Testis (tissue), 3 donors: Measurements from ENCODE around the gene KRTAP10-1. TPM values are rescaled to one million over a fixed set of nuclear protein-coding genes. Genes with fewer than 3 reads are reported as not detected.

Experiments
- DNase-seq: peaks from one replicate; pipeline ENCODE4 v3.0.0-alpha.2; 2019
- H3K27ac ChIP-seq, 2 donors: fragments of 200-600 bp; sonication (generic); one replicate each; pipeline ENCODE4 v1.5.1; 2019
- H3K27me3 ChIP-seq: fragments of 200-600 bp; sonication (generic); one replicate; pipeline ENCODE4 v1.5.1; 2019
- H3K36me3 ChIP-seq: fragments of 200-600 bp; sonication (generic); one replicate; pipeline ENCODE4 v1.5.1; 2017; ENCODE audit warnings: low read depth; ENCODE audit errors: missing control alignments
- H3K4me1 ChIP-seq: fragments of 200-600 bp; sonication (generic); one replicate; pipeline ENCODE4 v1.5.1; 2019
- H3K4me3 ChIP-seq, 2 donors: fragments of 200-600 bp; sonication (generic); one replicate each; pipeline ENCODE4 v1.5.1; 2017 to 2019
- H3K9me3 ChIP-seq: fragments of 200-600 bp; sonication (generic); one replicate; pipeline ENCODE4 v1.5.1; 2017
- CTCF ChIP-seq, 3 experiments: fragments of 450-650 bp in 2 of 3; fragments of 200-600 bp in 1 of 3; sonication (generic) in 1 of 3; IDR thresholded peaks; one replicate each; pipeline ENCODE4 v1.5.1; 2016 to 2019; ENCODE audit warnings: antibody characterized with exemption in 3 of 3, mild to moderate bottlenecking in 2 of 3, moderate library complexity in 1 of 3
- POLR2A ChIP-seq: fragments of 450-650 bp; IDR thresholded peaks from one replicate; pipeline ENCODE4 v1.6.1; 2017; ENCODE audit warnings: antibody characterized with exemption, mild to moderate bottlenecking, moderate library complexity
- WGBS, 2 donors: methylation state at CpG; one replicate each; pipeline ENCODE4 v1.1.5; 2018; 5-methylcytosine and 5-hydroxymethylcytosine counted together
- intact Hi-C: fragments of 100-400 bp; cut with DNase I; formaldehyde crosslinking; loops from one replicate; pipeline ENCODE4 v1.15.1; 2023; ENCODE audit warnings: low total_unique reads
- polyA plus RNA-seq: library from polyadenylated mRNA; stranded (reverse); fragments of 350-450 nt; fragmentation: Illumina TruSeq; extraction: RNeasy Lipid Tissue Mini Kit (QIAGEN cat#74804); gene quantifications from one replicate; pipeline ENCODE4 v1.2.3, GENCODE V29; 2014; ENCODE audit warnings: low read depth, low replicate concordance; ENCODE audit not compliant: insufficient read depth
- total RNA-seq, 2 donors: library from RNA; depleted of rRNA; stranded (reverse); fragments of >200 nt; gene quantifications; one replicate each; pipeline ENCODE4 v1.2.3, GENCODE V29; 2016

The KRTAP10-1 gene
- total and polyA plus RNA-seq, 3 donors from 2014 or later, result not detected

GRCh38 chr21:44508426-44508710, 31.6 kb downstream of the KRTAP10-1 start:
- Histone ChIP-seq H3K4me1 (no peaks in the 10 kb centered on the region), H3K4me3 (no peak overlapping the region), H3K27ac (no peak overlapping the region), H3K9me3 (no peaks in the 10 kb centered on the region), H3K27me3 (no peaks in the 10 kb centered on the region), H3K36me3 (no peaks in the 10 kb centered on the region)
- DNase-seq, result no peak
- intact Hi-C loops, result no loop called here
- WGBS, 2 donors, result 83 to 84% methylated on average over 4 to 9 of the region's 9 CpGs
- no peak for TF ChIP-seq CTCF (IDR thresholded peaks at IDR 0.05)
- TF ChIP-seq POLR2A, result no peak

GRCh38 chr21:44507673-44508425, 32.1 kb downstream of the KRTAP10-1 start:
- H3K36me3 ChIP-seq, result no peaks in the 10 kb centered on the region
- 90 to 92% methylated on average over 26 of the region's 26 CpGs for WGBS, 2 donors
- intact Hi-C loops, result no loop called here
- no peak overlapping the region for H3K4me3 ChIP-seq
- no peak overlapping the region for H3K27ac ChIP-seq
- H3K9me3 ChIP-seq, result no peaks in the 10 kb centered on the region
- no peaks in the 10 kb centered on the region for H3K4me1 ChIP-seq
- no peaks in the 10 kb centered on the region for H3K27me3 ChIP-seq
- DNase-seq, result no peak
- TF ChIP-seq POLR2A, result no peak
- no peak for TF ChIP-seq CTCF (IDR thresholded peaks at IDR 0.05)

GRCh38 chr21:44506279-44507255, 33.4 kb downstream of the KRTAP10-1 start:
- no peaks in the 10 kb centered on the region for H3K36me3 ChIP-seq
- no peak overlapping the region for H3K27ac ChIP-seq
- TF ChIP-seq POLR2A (no peak), CTCF (IDR thresholded peaks at IDR 0.05) (no peak)
- no peaks in the 10 kb centered on the region for H3K27me3 ChIP-seq
- no peak for DNase-seq
- no peaks in the 10 kb centered on the region for H3K4me1 ChIP-seq
- no peaks in the 10 kb centered on the region for H3K9me3 ChIP-seq
- 76 to 80% methylated on average over 15 to 44 of the region's 44 CpGs for WGBS, 2 donors
- intact Hi-C loops, result no loop called here
- no peak overlapping the region for H3K4me3 ChIP-seq

- Histone ChIP-seq H3K36me3 (no peaks in the 10 kb centered on the region), H3K4me3 (no peak overlapping the region), H3K27ac (no peak overlapping the region), H3K9me3 (no peaks in the 10 kb centered on the region), H3K27me3 (no peaks in the 10 kb centered on the region), H3K4me1 (no peaks in the 10 kb centered on the region)
- TF ChIP-seq CTCF (IDR thresholded peaks at IDR 0.05) (no peak), POLR2A (no peak)
- WGBS, 2 donors, result 79 to 82% methylated on average over 16 of the region's 16 CpGs
- intact Hi-C loops, result no loop called here
- DNase-seq, result no peak
Measured at GRCh38 chr21:44505673-44506278, 34.2 kb downstream of the KRTAP10-1 start.
